GM20000 (cell line): ENCODE measurements around the gene IL16.

Experiments
- DNase-seq: peaks from one replicate; pipeline ENCODE4 v3.0.0; 2012; ENCODE audit warnings: low spot score
- TF ChIP-seq, protein P1 (sequence below): IDR thresholded peaks from 2 replicates; pipeline ENCODE4 v1.5.1; 2012; ENCODE audit warnings: mild to moderate bottlenecking, control low read depth; ENCODE audit errors: extremely low read depth, missing control alignments

IL16 gene

DNA sequence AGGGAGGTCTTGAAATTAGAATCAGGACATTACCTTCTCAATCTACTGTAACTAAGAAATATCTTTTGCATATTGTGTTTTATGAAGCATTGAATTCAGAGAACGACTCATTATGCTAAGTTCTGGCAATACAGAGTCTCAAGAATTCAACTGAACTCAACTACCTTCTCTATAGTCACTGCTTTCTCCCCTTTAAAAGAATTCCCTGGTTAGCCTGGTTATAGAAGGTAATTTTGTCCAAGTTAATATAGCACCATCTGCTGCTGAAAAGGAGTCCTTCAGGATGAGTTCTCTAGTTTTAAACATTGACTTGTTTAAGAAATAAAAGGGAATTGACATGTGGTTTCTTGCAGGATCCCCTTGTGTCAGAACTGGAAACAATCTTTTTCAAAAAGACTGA lies 60.2 kb downstream of the IL16 start:
- TF ChIP-seq, protein P1, sequence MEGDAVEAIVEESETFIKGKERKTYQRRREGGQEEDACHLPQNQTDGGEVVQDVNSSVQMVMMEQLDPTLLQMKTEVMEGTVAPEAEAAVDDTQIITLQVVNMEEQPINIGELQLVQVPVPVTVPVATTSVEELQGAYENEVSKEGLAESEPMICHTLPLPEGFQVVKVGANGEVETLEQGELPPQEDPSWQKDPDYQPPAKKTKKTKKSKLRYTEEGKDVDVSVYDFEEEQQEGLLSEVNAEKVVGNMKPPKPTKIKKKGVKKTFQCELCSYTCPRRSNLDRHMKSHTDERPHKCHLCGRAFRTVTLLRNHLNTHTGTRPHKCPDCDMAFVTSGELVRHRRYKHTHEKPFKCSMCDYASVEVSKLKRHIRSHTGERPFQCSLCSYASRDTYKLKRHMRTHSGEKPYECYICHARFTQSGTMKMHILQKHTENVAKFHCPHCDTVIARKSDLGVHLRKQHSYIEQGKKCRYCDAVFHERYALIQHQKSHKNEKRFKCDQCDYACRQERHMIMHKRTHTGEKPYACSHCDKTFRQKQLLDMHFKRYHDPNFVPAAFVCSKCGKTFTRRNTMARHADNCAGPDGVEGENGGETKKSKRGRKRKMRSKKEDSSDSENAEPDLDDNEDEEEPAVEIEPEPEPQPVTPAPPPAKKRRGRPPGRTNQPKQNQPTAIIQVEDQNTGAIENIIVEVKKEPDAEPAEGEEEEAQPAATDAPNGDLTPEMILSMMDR = no peak
- DNase-seq = no peak

- no peak for DNase-seq
- TF ChIP-seq, protein P1 = no peak
These were observed 60.8 kb downstream of the IL16 start for GRCh38 chr15:81257435-81257834.

DNA sequence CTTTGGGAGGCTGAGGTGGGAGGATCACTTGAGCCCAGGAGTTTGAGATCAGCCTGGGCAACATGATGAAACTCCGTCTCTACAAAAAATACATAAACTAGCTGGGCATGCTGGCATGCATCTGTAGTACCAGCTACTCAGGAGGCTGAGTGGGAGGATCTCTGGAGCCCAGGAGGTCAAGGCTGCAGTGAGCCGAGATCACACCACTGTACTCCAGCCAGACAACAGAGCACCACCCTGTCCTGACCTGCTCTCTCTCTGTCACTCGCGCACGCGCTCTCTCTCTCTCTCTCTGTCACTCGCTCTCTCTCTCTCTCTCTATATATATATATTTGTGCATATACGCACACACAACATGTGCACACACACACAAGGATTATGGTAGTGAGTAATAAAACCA lies 61.8 kb downstream of the IL16 start:
- DNase-seq = no peak
- TF ChIP-seq, protein P1 = no peak

DNA sequence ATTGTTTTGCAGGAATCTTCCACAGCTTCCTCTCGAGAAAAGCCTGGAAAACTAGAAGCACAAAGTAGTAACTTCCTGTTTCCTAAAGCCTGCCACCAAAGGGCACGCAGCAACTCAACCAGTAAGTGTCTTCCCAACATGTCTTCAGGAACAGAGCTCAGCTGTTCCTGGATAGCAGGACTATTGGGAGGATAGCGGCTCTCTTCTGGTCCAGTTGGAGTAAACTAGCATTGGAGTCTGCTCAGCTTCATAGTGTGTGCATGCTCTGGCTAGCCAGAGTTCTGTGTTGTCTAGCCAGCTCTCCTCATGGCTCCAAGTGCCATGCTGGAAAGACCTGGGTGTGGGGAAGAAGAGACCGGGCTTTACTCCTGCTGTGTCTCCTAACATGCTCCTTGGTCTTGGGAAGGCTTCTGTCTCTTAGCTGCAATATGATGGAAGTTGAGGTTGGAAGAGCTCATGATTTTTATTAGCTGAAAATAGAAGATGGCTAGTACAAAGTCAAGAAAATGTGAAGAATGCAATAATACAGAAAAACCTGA lies 63.1 kb downstream of the IL16 start:
- DNase-seq = no peak
- TF ChIP-seq, protein P1 = no peak

GRCh38 chr15:81261172-81261811 lies 64.6 kb downstream of the IL16 start:
- DNase-seq = no peak
- TF ChIP-seq, protein P1 = no peak

- no peak for DNase-seq
- TF ChIP-seq, protein P1 = no peak
These were observed 66.8 kb downstream of the IL16 start for GRCh38 chr15:81263477-81263876.

DNA sequence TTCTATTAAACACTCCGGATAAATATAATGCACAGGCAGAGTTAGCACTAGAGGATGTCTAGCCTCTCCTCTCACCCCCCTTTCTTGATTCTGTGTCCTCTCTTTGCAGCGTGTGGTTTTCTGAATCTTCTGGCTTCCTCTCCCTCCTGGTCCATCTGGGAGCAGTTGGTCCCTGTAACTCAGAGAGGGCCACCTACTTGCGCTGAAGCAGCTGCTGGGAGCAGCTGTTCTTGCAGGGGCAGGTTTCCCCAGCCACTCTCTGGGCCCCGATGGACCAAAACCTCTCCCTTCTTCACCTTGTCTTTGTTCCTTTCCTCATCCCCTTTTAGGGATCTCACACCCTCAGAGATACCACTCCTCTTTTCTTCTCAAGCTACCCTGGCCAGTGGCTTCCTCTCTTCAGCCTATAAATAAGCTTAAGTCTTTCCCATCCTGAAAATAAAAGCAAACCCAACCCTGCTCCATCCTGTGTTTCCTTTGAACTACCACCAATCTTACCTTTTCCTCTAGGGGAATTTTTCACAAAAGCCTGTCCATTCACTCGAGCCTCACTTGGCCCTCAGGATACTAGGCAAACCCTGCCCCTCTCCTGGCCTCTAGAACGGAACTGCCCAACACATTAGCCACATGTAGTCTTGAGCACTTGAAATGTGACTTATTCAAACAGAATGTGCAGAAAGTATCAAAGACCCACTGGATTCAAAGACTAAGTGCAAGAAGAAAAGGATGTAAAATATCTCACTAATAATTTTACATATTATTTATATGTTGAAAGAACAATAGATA lies 67.6 kb downstream of the IL16 start:
- no peak for DNase-seq
- TF ChIP-seq, protein P1 = no peak
